H1 (cell line): ENCODE results near the gene ADAMTS17. TPM values are rescaled to one million over a fixed set of nuclear protein-coding genes. Genes with fewer than 3 reads are reported as not detected.

Experiments
- CTCF ChIA-PET: fragments of 300-600 bp; sonication (Branson Sonifier 250); formaldehyde crosslinking; loops from one replicate; lab custom pipeline; 2021; ENCODE audit not compliant: partially characterized antibody; lab: Charles Lee
- POLR2A ChIA-PET: fragments of 300-600 bp; sonication (Branson Sonifier 250); formaldehyde crosslinking; loops from one replicate; lab custom pipeline; 2021; ENCODE audit warnings: inconsistent platforms; ENCODE audit not compliant: partially characterized antibody; lab: Charles Lee
- DNase-seq, 2 experiments: peaks; one replicate each; pipeline versions ENCODE4 v3.0.0 to v3.0.0-alpha.2; 2010 to 2022; ENCODE audit warnings: low spot score in 2 of 2, low read depth in 1 of 2, mixed read lengths in 1 of 2
- FAIRE-seq: peaks from 2 replicates; lab custom pipeline; 2011; peaks lifted over from hg19 to GRCh38; lab: Jason Lieb, UNC
- H2AFZ ChIP-seq: 2 replicates; pipeline ENCODE4 v1.8.1; 2012; ENCODE audit warnings: low read length, inconsistent platforms
- H2AK5ac ChIP-seq: 2 replicates; pipeline ENCODE4 v1.6.1; 2013; ENCODE audit warnings: low read depth, low read length
- H2BK120ac ChIP-seq: replicated peaks from 2 replicates; pipeline ENCODE3; 2013; ENCODE audit warnings: low read depth, low read length, inconsistent platforms
- H2BK12ac ChIP-seq: 2 replicates; pipeline ENCODE4 v1.6.1; 2013; ENCODE audit warnings: low read depth, low read length
- H2BK15ac ChIP-seq: 2 replicates; pipeline ENCODE4 v1.6.1; 2013; ENCODE audit warnings: low read length
- H2BK20ac ChIP-seq: 2 replicates; pipeline ENCODE4 v1.6.1; 2013; ENCODE audit warnings: low read length
- H2BK5ac ChIP-seq: 2 replicates; pipeline ENCODE4 v1.6.1; 2013; ENCODE audit warnings: low read depth, low read length
- H3K14ac ChIP-seq: 2 replicates; pipeline ENCODE4 v1.6.1; 2013; ENCODE audit warnings: inconsistent platforms; ENCODE audit not compliant: insufficient read length
- H3K18ac ChIP-seq: 2 replicates; pipeline ENCODE4 v1.6.1; 2013; ENCODE audit warnings: low read length; ENCODE audit errors: extremely low read depth
- H3K23ac ChIP-seq: 2 replicates; pipeline ENCODE4 v1.6.1; 2013; ENCODE audit warnings: inconsistent platforms; ENCODE audit not compliant: insufficient read length
- H3K23me2 ChIP-seq: 2 replicates; pipeline ENCODE4 v1.6.1; 2013; ENCODE audit warnings: low read depth, low read length
- H3K27ac ChIP-seq: 2 replicates; pipeline ENCODE4 v1.6.1; 2011; ENCODE audit warnings: low read depth, low read length, inconsistent platforms
- H3K27me3 ChIP-seq, 4 experiments: replicated peaks in 1 of 4; 1 replicate in 1 of 4; 2 replicates in 3 of 4; pipeline versions ENCODE4 v1.6.1 to v1.8.1; 2011 to 2013; ENCODE audit warnings: low read length in 3 of 4, mild to moderate bottlenecking in 3 of 4, inconsistent platforms in 2 of 4, mixed read lengths in 2 of 4, moderate library complexity in 1 of 4; ENCODE audit not compliant: control insufficient read depth in 3 of 4, insufficient read depth in 3 of 4; ENCODE audit errors: extremely low read depth in 1 of 4
- H3K36me3 ChIP-seq, 4 experiments: 2 replicates each; pipeline versions ENCODE4 v1.6.1 to v1.8.1; 2011 to 2013; ENCODE audit warnings: mild to moderate bottlenecking in 4 of 4, low read length in 3 of 4, moderate library complexity in 2 of 4, control low read depth in 1 of 4, inconsistent platforms in 1 of 4; ENCODE audit not compliant: insufficient read depth in 4 of 4, control insufficient read depth in 2 of 4
- H3K4ac ChIP-seq: replicated peaks from 2 replicates; pipeline ENCODE3; 2013; ENCODE audit warnings: low read length, low read depth, mixed read lengths, inconsistent platforms; ENCODE audit not compliant: insufficient read length
- H3K4me1 ChIP-seq, 4 experiments: replicated peaks in 1 of 4; 1 replicate in 1 of 4; 2 replicates in 3 of 4; pipeline versions ENCODE4 v1.6.1 to v1.8.1; 2011 to 2013; ENCODE audit warnings: low read length in 3 of 4, inconsistent platforms in 2 of 4, mixed read lengths in 1 of 4; ENCODE audit not compliant: insufficient read depth in 4 of 4, control insufficient read depth in 3 of 4
- H3K4me2 ChIP-seq, 2 experiments: 2 replicates each; pipeline versions ENCODE4 v1.6.1 to v1.8.1; 2011 to 2013; ENCODE audit warnings: low read depth in 2 of 2, low read length in 2 of 2, control low read depth in 1 of 2, inconsistent platforms in 1 of 2, mild to moderate bottlenecking in 1 of 2; ENCODE audit not compliant: insufficient read depth in 1 of 2
- H3K4me3 ChIP-seq, 4 experiments: fragments of 200-600, 300-600 bp in 1 of 4; sonication (generic), shearing (Covaris generic), sonication (Bioruptor Twin) in 1 of 4; 2 replicates each; pipeline versions ENCODE4 v1.5.1 to v1.8.1; 2011 to 2016; ENCODE audit warnings: low read length in 4 of 4, low read depth in 3 of 4, control low read depth in 2 of 4, inconsistent platforms in 2 of 4, mild to moderate bottlenecking in 2 of 4, mixed read lengths in 1 of 4, moderate library complexity in 1 of 4; ENCODE audit not compliant: insufficient read depth in 2 of 4; ENCODE audit errors: extremely low read depth in 1 of 4
- H3K56ac ChIP-seq: replicated peaks from 2 replicates; pipeline ENCODE3; 2013; ENCODE audit warnings: low read depth, mild to moderate bottlenecking, mixed read lengths, low read length, inconsistent platforms; ENCODE audit not compliant: insufficient read length
- H3K79me1 ChIP-seq: 2 replicates; pipeline ENCODE4 v1.6.1; 2013; ENCODE audit warnings: low read depth, low read length, control low read depth
- H3K79me2 ChIP-seq, 2 experiments: 2 replicates each; pipeline versions ENCODE4 v1.6.1 to v1.8.1; 2012 to 2013; ENCODE audit warnings: low read length in 2 of 2, mild to moderate bottlenecking in 2 of 2, inconsistent platforms in 1 of 2; ENCODE audit not compliant: insufficient read depth in 2 of 2, control insufficient read depth in 1 of 2
- H3K9ac ChIP-seq, 4 experiments: replicated peaks in 1 of 4; 1 replicate in 1 of 4; 2 replicates in 3 of 4; pipeline versions ENCODE4 v1.6.1 to v1.8.1; 2011 to 2013; ENCODE audit warnings: low read depth in 3 of 4, low read length in 3 of 4, control low read depth in 2 of 4, mild to moderate bottlenecking in 2 of 4, moderate library complexity in 2 of 4, inconsistent platforms in 1 of 4; ENCODE audit errors: extremely low read depth in 1 of 4
- H3K9me3 ChIP-seq, 2 experiments: 2 replicates each; pipeline versions ENCODE4 v1.6.1 to v1.8.1; 2012 to 2013; ENCODE audit warnings: mild to moderate bottlenecking in 2 of 2, moderate library complexity in 2 of 2, control low read depth in 1 of 2, inconsistent platforms in 1 of 2, low read depth in 1 of 2, low read length in 1 of 2, mixed read lengths in 1 of 2; ENCODE audit not compliant: insufficient read depth in 2 of 2
- H4K20me1 ChIP-seq, 2 experiments: replicated peaks in 1 of 2; 2 replicates each; pipeline versions ENCODE3 to v1.8.1; 2011 to 2013; ENCODE audit warnings: inconsistent platforms in 2 of 2, low read length in 2 of 2, mild to moderate bottlenecking in 1 of 2; ENCODE audit not compliant: insufficient read depth in 2 of 2, control insufficient read depth in 1 of 2
- H4K5ac ChIP-seq: 2 replicates; pipeline ENCODE4 v1.6.1; 2013; ENCODE audit warnings: low read length, low read depth, mixed read lengths, inconsistent platforms; ENCODE audit not compliant: insufficient read length
- H4K8ac ChIP-seq: 2 replicates; pipeline ENCODE4 v1.8.0; 2013; ENCODE audit warnings: mild to moderate bottlenecking, moderate library complexity, low read length, inconsistent platforms; ENCODE audit not compliant: insufficient read depth; ENCODE audit errors: extremely low read depth
- H4K91ac ChIP-seq: replicated peaks from 2 replicates; pipeline ENCODE3; 2013; ENCODE audit warnings: low read length, mixed read lengths, inconsistent platforms; ENCODE audit not compliant: insufficient read length
- ATF2 ChIP-seq: IDR thresholded peaks from 2 replicates; pipeline ENCODE4 v1.6.1; 2012; ENCODE audit warnings: low read length, inconsistent platforms
- CHD1 ChIP-seq: IDR thresholded peaks from 2 replicates; pipeline ENCODE4 v1.6.1; 2012; ENCODE audit warnings: low read depth, low read length, improper control_type of control experiment
- CHD2 ChIP-seq: IDR thresholded peaks from 2 replicates; pipeline ENCODE4 v1.6.1; 2012; ENCODE audit warnings: low read length, improper control_type of control experiment
- EGR1 ChIP-seq: IDR thresholded peaks from 2 replicates; pipeline ENCODE4 v1.6.1; 2011; ENCODE audit warnings: low read depth, low read length, borderline replicate concordance
- FOSL1 ChIP-seq: IDR thresholded peaks from 2 replicates; pipeline ENCODE4 v1.6.1; 2011; ENCODE audit warnings: mild to moderate bottlenecking, low read depth, low read length, moderate library complexity; ENCODE audit not compliant: insufficient read depth
- HDAC2 ChIP-seq, 2 experiments: fragments of 300-600 bp in 1 of 2; sonication (generic) in 1 of 2; IDR thresholded peaks; 2 replicates each; pipeline ENCODE4 v1.6.1; 2011 to 2012; ENCODE audit warnings: low read depth in 2 of 2, low read length in 2 of 2, mild to moderate bottlenecking in 2 of 2, moderate library complexity in 2 of 2, borderline replicate concordance in 1 of 2, inconsistent platforms in 1 of 2
- KDM4A ChIP-seq: IDR thresholded peaks from one replicate; pipeline ENCODE4 v1.7.1; 2012; ENCODE audit warnings: low read depth, mild to moderate bottlenecking, moderate library complexity, low read length, inconsistent platforms; ENCODE audit not compliant: severe bottlenecking
- KDM5A ChIP-seq: fragments of 200-600 bp; IDR thresholded peaks from 2 replicates; pipeline ENCODE4 v1.7.1; 2012; ENCODE audit warnings: mild to moderate bottlenecking, low read length, inconsistent platforms, mixed read lengths
- MAFK ChIP-seq: IDR thresholded peaks from 2 replicates; pipeline ENCODE4 v1.6.1; 2012; ENCODE audit warnings: low read depth, mild to moderate bottlenecking, improper control_type of control experiment, low read length
- POU5F1 ChIP-seq: IDR thresholded peaks from 2 replicates; pipeline ENCODE4 v1.6.1; 2011; ENCODE audit warnings: low read depth, mild to moderate bottlenecking, low read length, moderate library complexity
- RXRA ChIP-seq: IDR thresholded peaks from 2 replicates; pipeline ENCODE4 v1.6.1; 2011; ENCODE audit warnings: low read depth, mild to moderate bottlenecking, low read length, moderate library complexity; ENCODE audit not compliant: insufficient read depth
- SP2 ChIP-seq: IDR thresholded peaks from 2 replicates; pipeline ENCODE4 v1.6.1; 2012; ENCODE audit warnings: mild to moderate bottlenecking, low read length, inconsistent platforms
- YY1 ChIP-seq: IDR thresholded peaks from 2 replicates; pipeline ENCODE4 v1.6.1; 2011; ENCODE audit warnings: low read depth, mild to moderate bottlenecking, low read length
- WGBS, 2 experiments: shearing (Covaris generic) in 1 of 2; methylation state at CpG; one replicate each; pipeline versions ENCODE4 v1.1.6 to v1.1.7; 2013 to 2015; ENCODE audit warnings: low lambda C conversion rate in 2 of 2, mixed read lengths in 2 of 2, inconsistent platforms in 1 of 2, low coverage in 1 of 2, missing lambda C conversion rate in 1 of 2; ENCODE audit not compliant: insufficient replicate concordance in 2 of 2, insufficient coverage in 1 of 2, insufficient read length in 1 of 2; ENCODE audit errors: extremely low coverage in 1 of 2, missing lambda C conversion rate in 1 of 2; 5-methylcytosine and 5-hydroxymethylcytosine counted together
- polyA plus RNA-seq, 7 experiments: library from polyadenylated mRNA; depleted of rRNA in 3 of 7; stranded (reverse) in 5 of 7; unstranded in 2 of 7; fragments of >200 nt in 5 of 7; fragments of 200-250 nt in 2 of 7; gene quantifications; 1 replicate in 5 of 7; 2 replicates in 1 of 7; 4 replicates in 1 of 7; pipeline versions ENCODE4 v1.2.1 to v1.2.3, GENCODE V29; 2011 to 2013; ENCODE audit warnings: missing spikeins in 2 of 7, mixed read lengths in 2 of 7
- total RNA-seq: library from RNA; stranded (reverse); fragmentation: NEBNext Ultra II Directional; extraction: Animal tissue kit (Norgen Biotek cat#: 25700); gene quantifications from 2 replicates; pipeline ENCODE4 v1.2.1, GENCODE V29; 2021

The ADAMTS17 gene
- total and polyA plus RNA-seq, 2 of the 8 experiments (the other 6 are each of a cell fraction or from before 2014, with no cell fraction given), result 0.51 to 1.7 TPM

GRCh38 chr15:100163961-100164360, 177.8 kb downstream of the ADAMTS17 start:
- no peak for FAIRE-seq
- H2BK120ac ChIP-seq, result no peak overlapping the region
- no peak overlapping the region for H4K8ac ChIP-seq
- no peak overlapping the region for H3K23ac ChIP-seq
- DNase-seq, result no peak
- H2BK15ac ChIP-seq, result no peak overlapping the region
- no peak overlapping the region for H2BK12ac ChIP-seq
- H2AFZ ChIP-seq, result no peak overlapping the region
- no peaks in the 10 kb centered on the region for H4K20me1 ChIP-seq
- ChIA-PET POLR2A (interaction anchor here (1.7 kb wide), 1 partner anchor 10 kb away, joined by 4 read pairs; no protein-coding TSS in a partner anchor), CTCF (interaction anchor here (0.7 to 1.0 kb wide), 3 partner anchors 9 to 25 kb away, joined by 3 to 4 read pairs (median 4); no protein-coding TSS in a partner anchor)
- no peak overlapping the region for H3K4ac ChIP-seq
- no peak overlapping the region for H2BK5ac ChIP-seq
- no peak overlapping the region for H3K56ac ChIP-seq
- no peak overlapping the region for H3K4me3 ChIP-seq
- no peak overlapping the region for H4K91ac ChIP-seq
- no peaks in the 10 kb centered on the region for H3K36me3 ChIP-seq
- H3K27me3 ChIP-seq, result no peaks in the 10 kb centered on the region
- no peak overlapping the region for H2AK5ac ChIP-seq
- H3K79me2 ChIP-seq, result no peaks in the 10 kb centered on the region
- H3K27ac ChIP-seq, result no peak overlapping the region
- no peak overlapping the region for H3K14ac ChIP-seq
- WGBS, 2 experiments, result 82% methylated on average over 3 of the region's 3 CpGs; no CpG with 5 or more reads in 1 of the 2 experiments
- no peaks in the 10 kb centered on the region for H3K79me1 ChIP-seq
- H2BK20ac ChIP-seq, result no peak overlapping the region
- no peak overlapping the region for H3K18ac ChIP-seq
- H3K9me3 ChIP-seq, result no peaks in the 10 kb centered on the region
- no peaks in the 10 kb centered on the region for H3K23me2 ChIP-seq
- H3K4me1 ChIP-seq, result no peaks in the 10 kb centered on the region
- no peak overlapping the region for H3K9ac ChIP-seq
- no peak overlapping the region for H3K4me2 ChIP-seq
- no peak overlapping the region for H4K5ac ChIP-seq
- TF ChIP-seq MAFK (no peak), KDM5A (no peak), CHD2 (no peak), EGR1 (no peak), CHD1 (no peak), SP2 (no peak), FOSL1 (no peak), KDM4A (no peak), HDAC2 (IDR thresholded peaks at IDR 0.05; ENCODE audit: borderline replicate concordance in 1 of 2, low read depth in 2 of 2, low read length in 2 of 2) (no peak), POU5F1 (no peak), YY1 (no peak), RXRA (no peak), ATF2 (no peak)
